CD4-positive, CD25-positive, alpha-beta regulatory T cell (primary cell): ENCODE measurements around the gene NOM1. TPM values are rescaled to one million over a fixed set of nuclear protein-coding genes. Genes with fewer than 3 reads are reported as not detected.
A peak's percentile ranks its signal among the peaks of the same experiment; 100 is the strongest.
"Not testable (repeated sequence)": the region's sequence is repeated elsewhere in the genome, so short reads cannot be mapped to it uniquely, and the experiment has no call there.

Source experiments
- ATAC-seq, 2 donors: fragments of 150-1000 bp; cut with Tn5 transposase; one replicate each; pipeline ENCODE4 v1.10.0; 2021; ENCODE audit warnings: low read depth in 2 of 2, moderate number of reproducible peaks in 2 of 2, moderate library complexity in 1 of 2
- DNase-seq, 3 donors: peaks; one replicate each; pipeline versions ENCODE4 v3.0.0 to v3.0.0-alpha.2; 2012 to 2022; ENCODE audit warnings: mixed read lengths in 1 of 3
- H3K27ac ChIP-seq: one replicate; pipeline ENCODE4 v1.7.0; 2013; ENCODE audit warnings: mild to moderate bottlenecking, low read length; ENCODE audit not compliant: insufficient read depth, poor library complexity, severe bottlenecking
- H3K27me3 ChIP-seq: one replicate; pipeline ENCODE4 v1.7.0; 2013; ENCODE audit warnings: low read length; ENCODE audit not compliant: control insufficient read depth, insufficient read depth
- H3K36me3 ChIP-seq: one replicate; pipeline ENCODE4 v1.7.0; 2013; ENCODE audit warnings: mild to moderate bottlenecking, low read length, moderate library complexity; ENCODE audit not compliant: control insufficient read depth, insufficient read depth
- H3K4me1 ChIP-seq: 2 replicates; pipeline ENCODE4 v1.7.0; 2013; ENCODE audit warnings: mild to moderate bottlenecking, low read length; ENCODE audit not compliant: insufficient read depth, control insufficient read depth, poor library complexity, severe bottlenecking
- H3K4me3 ChIP-seq: one replicate; pipeline ENCODE4 v1.7.0; 2013; ENCODE audit warnings: low read depth, mild to moderate bottlenecking, low read length, moderate library complexity
- H3K9me3 ChIP-seq, 2 experiments: 1 replicate in 1 of 2; 2 replicates in 1 of 2; pipeline ENCODE4 v1.7.0; 2013; ENCODE audit warnings: low read length in 2 of 2, mild to moderate bottlenecking in 1 of 2, moderate library complexity in 1 of 2; ENCODE audit not compliant: control insufficient read depth in 2 of 2
- H3K27ac Mint-ChIP-seq, 3 donors: one replicate each; pipeline ENCODE4 v1.8.0; 2020 to 2022; ENCODE audit warnings: mild to moderate bottlenecking in 3 of 3, mixed read lengths in 3 of 3, moderate library complexity in 2 of 3
- H3K27me3 Mint-ChIP-seq: one replicate; pipeline ENCODE4 v1.8.0; 2022; ENCODE audit warnings: mild to moderate bottlenecking, mixed read lengths
- H3K36me3 Mint-ChIP-seq: one replicate; pipeline ENCODE4 v1.8.0; 2020; ENCODE audit warnings: mixed read lengths
- H3K4me1 Mint-ChIP-seq, 4 donors: one replicate each; pipeline ENCODE4 v1.8.0; 2020 to 2022; ENCODE audit warnings: mixed read lengths in 4 of 4, mild to moderate bottlenecking in 1 of 4
- H3K4me3 Mint-ChIP-seq, 4 donors: one replicate each; pipeline ENCODE4 v1.8.0; 2020 to 2022; ENCODE audit warnings: mild to moderate bottlenecking in 4 of 4, mixed read lengths in 4 of 4, moderate library complexity in 3 of 4
- H3K9me3 Mint-ChIP-seq, 7 donors: one replicate each; pipeline ENCODE4 v1.8.0; 2020 to 2022; ENCODE audit warnings: mixed read lengths in 7 of 7, mild to moderate bottlenecking in 3 of 7, moderate library complexity in 2 of 7
- polyA plus RNA-seq, 4 donors: library from polyadenylated mRNA; unstranded; fragments of 300-500 nt; fragmentation: Illumina TruSeq; gene quantifications; one replicate each; pipeline ENCODE4 v1.2.3, GENCODE V29; 2021
- total RNA-seq: library from RNA; stranded (reverse); gene quantifications from one replicate; pipeline ENCODE4 v1.2.3, GENCODE V29; 2022

Gene NOM1
- total RNA-seq: 34.9 TPM
- polyA plus RNA-seq: 1 to 10 TPM; 1.6 to 4.1 (median 3.4) TPM

GRCh38 chr7:156949541-156950380 is at the start of gene NOM1:
Gene NOM1, plus strand, starts transcription at chr7:156949712. Its CDS starts 26 bp downstream, at chr7:156949738.
- Histone ChIP-seq H3K4me1 (peaks cover 25% of the 10 kb centered on the region), H3K27ac (peak within 1 kb of the TSS; percentile 41), H3K4me3 (peak within 1 kb of the TSS; percentile 90), H3K36me3 (peaks cover 24% of the 10 kb centered on the region), H3K27me3 (no peaks in the 10 kb centered on the region), H3K9me3 (no peaks in the 10 kb centered on the region)
- H3K27ac Mint-ChIP-seq: peak within 1 kb of the TSS; percentile 69 to 97 (median 93)
- ATAC-seq (peak; percentile 94 to 96), DNase-seq (peak; percentile 87 to 90 (median 89))
- H3K4me1 Mint-ChIP-seq: peaks cover 0 to 34% (median 24%) of the 10 kb centered on the region in 4 donors
- H3K36me3 Mint-ChIP-seq: peaks cover 12% of the 10 kb centered on the region
- H3K9me3 Mint-ChIP-seq: peaks cover 0 to 2% (median 0%) of the 10 kb centered on the region in 7 donors
- peaks cover 24% of the 10 kb centered on the region for H3K27me3 Mint-ChIP-seq
- H3K4me3 Mint-ChIP-seq: peak within 1 kb of the TSS; percentile 97 to 100 (median 98)

- not testable (repeated sequence) for H3K27me3 ChIP-seq, H3K36me3 Mint-ChIP-seq, H3K36me3 ChIP-seq, H3K27ac Mint-ChIP-seq, ATAC-seq, H3K9me3 ChIP-seq, DNase-seq, H3K9me3 Mint-ChIP-seq, H3K4me3 ChIP-seq, H3K4me3 Mint-ChIP-seq, H3K27ac ChIP-seq, H3K4me1 ChIP-seq
- Mint-ChIP-seq H3K27me3 (peaks cover 16% of the 10 kb centered on the region), H3K4me1 (peaks cover 0 to 15% (median 12%) of the 10 kb centered on the region in 4 donors)
Observed at GRCh38 chr7:156900093-156900492, 49.4 kb upstream of the NOM1 start.

- no peaks in the 10 kb centered on the region for H3K36me3 ChIP-seq
- Mint-ChIP-seq H3K4me3 (peak overlapping the region in 3 of 4 donors; percentile 8 to 22 (median 13)), H3K36me3 (no peaks in the 10 kb centered on the region), H3K9me3 (no peaks in the 10 kb centered on the region), H3K27ac (peak overlapping the region; percentile 29 to 69 (median 36)), H3K27me3 (peaks cover 25% of the 10 kb centered on the region), H3K4me1 (peaks cover 0 to 13% (median 6%) of the 10 kb centered on the region in 4 donors)
- H3K4me3 ChIP-seq: peak overlapping the region; percentile 21
- peak in 2 of 3 donors; percentile 41 to 82 for DNase-seq
- ATAC-seq: peak; percentile 89 to 93
- peaks cover 8% of the 10 kb centered on the region for H3K4me1 ChIP-seq
- H3K27ac ChIP-seq: no peak overlapping the region
- no peaks in the 10 kb centered on the region for H3K9me3 ChIP-seq
- no peaks in the 10 kb centered on the region for H3K27me3 ChIP-seq
Observed at GRCh38 chr7:156903232-156903909, 46.1 kb upstream of the NOM1 start.

GRCh38 chr7:156906200-156906649 is 43.3 kb upstream of the NOM1 start:
- peaks cover 29% of the 10 kb centered on the region for H3K27me3 Mint-ChIP-seq
- Histone ChIP-seq H3K27me3 (no peaks in the 10 kb centered on the region), H3K27ac (no peak overlapping the region), H3K36me3 (no peaks in the 10 kb centered on the region), H3K4me1 (peaks cover 8% of the 10 kb centered on the region), H3K9me3 (no peaks in the 10 kb centered on the region), H3K4me3 (no peak overlapping the region)
- no peaks in the 10 kb centered on the region for H3K9me3 Mint-ChIP-seq
- peaks cover 0 to 18% (median 7%) of the 10 kb centered on the region in 4 donors for H3K4me1 Mint-ChIP-seq
- ATAC-seq (no peak), DNase-seq (no peak)
- H3K4me3 Mint-ChIP-seq: no peak overlapping the region
- H3K36me3 Mint-ChIP-seq: no peaks in the 10 kb centered on the region
- H3K27ac Mint-ChIP-seq: no peak overlapping the region

- Mint-ChIP-seq H3K4me3 (no peak overlapping the region), H3K27me3 (peaks cover 28% of the 10 kb centered on the region), H3K9me3 (peaks cover 0 to 3% (median 0%) of the 10 kb centered on the region in 7 donors), H3K27ac (no peak overlapping the region), H3K36me3 (no peaks in the 10 kb centered on the region), H3K4me1 (peaks cover 0 to 18% (median 7%) of the 10 kb centered on the region in 4 donors)
- Histone ChIP-seq H3K27me3 (no peaks in the 10 kb centered on the region), H3K4me1 (peaks cover 8% of the 10 kb centered on the region), H3K27ac (no peak overlapping the region), H3K36me3 (no peaks in the 10 kb centered on the region), H3K4me3 (no peak overlapping the region), H3K9me3 (no peaks in the 10 kb centered on the region)
- DNase-seq: no peak
- ATAC-seq: no peak
Observed at GRCh38 chr7:156907656-156908055, 41.9 kb upstream of the NOM1 start.

DNA sequence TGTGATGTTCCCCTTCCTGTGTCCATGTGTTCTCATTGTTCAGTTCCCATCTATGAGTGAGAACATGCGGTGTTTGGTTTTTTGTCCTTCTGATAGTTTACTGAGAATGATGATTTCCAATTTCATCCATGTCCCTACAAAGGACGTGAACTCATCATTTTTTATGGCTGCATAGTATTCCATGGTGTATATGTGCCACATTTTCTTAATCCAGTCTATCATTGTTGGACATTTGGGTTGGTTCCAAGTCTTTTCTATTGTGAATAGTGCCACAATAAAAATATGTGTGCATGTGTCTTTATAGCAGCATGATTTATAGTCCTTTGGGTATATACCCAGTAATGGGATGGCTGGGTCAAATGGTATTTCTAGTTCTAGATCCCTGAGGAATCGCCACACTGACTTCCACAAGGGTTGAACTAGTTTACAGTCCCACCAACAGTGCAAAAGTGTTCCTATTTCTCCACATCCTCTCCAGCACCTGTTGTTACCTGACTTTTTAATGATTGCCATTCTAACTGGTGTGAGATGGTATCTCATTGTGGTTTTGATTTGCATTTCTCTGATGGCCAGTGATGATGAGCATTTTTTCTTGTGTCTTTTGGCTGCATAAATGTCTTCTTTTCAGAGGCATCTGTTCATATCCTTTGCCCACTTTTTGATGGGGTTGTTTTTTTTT is 39.8 kb upstream of the NOM1 start:
- not testable (repeated sequence) for H3K9me3 ChIP-seq, H3K36me3 Mint-ChIP-seq, H3K4me3 ChIP-seq, H3K36me3 ChIP-seq, H3K4me1 Mint-ChIP-seq, H3K4me1 ChIP-seq, H3K27me3 ChIP-seq, H3K4me3 Mint-ChIP-seq, DNase-seq, H3K9me3 Mint-ChIP-seq, H3K27ac Mint-ChIP-seq, H3K27ac ChIP-seq, ATAC-seq
- peaks cover 25% of the 10 kb centered on the region for H3K27me3 Mint-ChIP-seq

GRCh38 chr7:156918635-156919034 is 30.9 kb upstream of the NOM1 start:
- Histone ChIP-seq H3K27ac (no peak overlapping the region), H3K4me1 (peaks cover 19% of the 10 kb centered on the region), H3K4me3 (no peak overlapping the region), H3K9me3 (no peaks in the 10 kb centered on the region), H3K36me3 (no peaks in the 10 kb centered on the region), H3K27me3 (peaks cover 10% of the 10 kb centered on the region)
- peaks cover 0 to 4% (median 2%) of the 10 kb centered on the region in 7 donors for H3K9me3 Mint-ChIP-seq
- H3K36me3 Mint-ChIP-seq: no peaks in the 10 kb centered on the region
- DNase-seq: no peak
- peaks cover 9 to 27% (median 14%) of the 10 kb centered on the region in 4 donors for H3K4me1 Mint-ChIP-seq
- no peak for ATAC-seq
- no peak overlapping the region for H3K27ac Mint-ChIP-seq
- H3K4me3 Mint-ChIP-seq: no peak overlapping the region
- H3K27me3 Mint-ChIP-seq: peaks cover 34% of the 10 kb centered on the region
